ENCODE data around the gene IQGAP1. TPM values are rescaled to one million over a fixed set of nuclear protein-coding genes. Genes with fewer than 3 reads are reported as not detected.
A peak's percentile ranks its signal among the peaks of the same experiment; 100 is the strongest.
"Not testable (repeated sequence)": the region's sequence is repeated elsewhere in the genome, so short reads cannot be mapped to it uniquely, and the experiment has no call there.

IQGAP1 gene
- total RNA-seq, 2 experiments from 2014 or later = 222 to 296 TPM

DNA sequence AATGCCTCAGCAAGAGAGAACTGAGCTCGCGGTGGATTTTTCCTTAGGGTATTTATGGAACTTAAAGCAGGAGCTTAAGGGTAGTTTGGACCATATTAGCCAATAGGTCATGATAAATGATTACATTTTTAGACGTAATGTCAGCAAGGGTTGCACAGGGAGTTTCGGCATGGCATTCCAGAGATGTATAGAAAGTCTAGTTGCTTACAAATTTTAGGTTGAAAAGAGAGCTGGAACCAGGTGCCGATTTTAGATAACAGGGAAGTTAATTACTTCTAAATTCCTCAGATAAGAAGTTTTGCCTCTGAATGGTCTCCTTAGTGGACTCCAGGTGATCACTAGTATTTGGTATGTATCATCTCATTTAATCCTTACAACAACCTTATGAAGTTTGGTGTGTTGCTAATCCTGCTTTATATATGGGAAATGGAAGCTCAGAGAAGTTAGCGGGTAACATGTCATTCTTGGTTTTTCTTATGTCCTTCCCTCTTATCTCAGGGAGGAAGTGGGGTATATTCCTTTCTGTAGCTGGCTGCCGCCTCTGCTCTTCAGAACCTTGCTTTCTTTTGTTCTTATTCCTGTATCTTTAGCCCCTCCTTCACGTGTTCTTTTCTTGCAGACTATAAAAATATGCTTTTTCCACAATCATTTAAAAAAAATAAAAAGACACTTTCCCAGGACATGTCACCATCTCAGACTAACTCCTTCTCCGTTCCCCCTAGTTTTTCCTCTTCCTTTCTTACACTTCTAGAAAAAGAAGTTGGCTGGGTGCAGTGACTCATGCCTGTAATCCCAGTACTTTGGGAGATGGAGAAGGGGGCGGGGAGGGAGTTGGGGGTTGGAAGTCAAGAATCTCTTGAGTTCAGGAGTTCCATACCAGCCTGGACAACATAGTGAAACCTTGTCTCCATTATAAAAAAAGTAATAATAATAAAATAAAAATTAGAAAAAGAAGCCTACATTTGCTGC, 25.7 kb downstream of the IQGAP1 start:
- H3K36me3 Mint-ChIP-seq (ENCODE audit: low read depth) = peaks cover 46% of the 10 kb centered on the region
- ChIA-PET POLR2A (no interaction called here), CTCF (interaction anchor here (0.6 to 4.1 kb wide), 4 partner anchors 10 to 218 kb away, joined by 3 to 22 read pairs (median 6); no protein-coding TSS in a partner anchor)
- no peak for DNase-seq
- no peaks in the 10 kb centered on the region for H3K27me3 Mint-ChIP-seq
- H3K4me1 Mint-ChIP-seq = peaks cover 68% of the 10 kb centered on the region
- peaks cover 6% of the 10 kb centered on the region for H3K9me3 Mint-ChIP-seq
- peak overlapping the region; percentile 23 for H3K4me3 Mint-ChIP-seq
- peak overlapping the region; percentile 34 for H3K27ac Mint-ChIP-seq

DNA sequence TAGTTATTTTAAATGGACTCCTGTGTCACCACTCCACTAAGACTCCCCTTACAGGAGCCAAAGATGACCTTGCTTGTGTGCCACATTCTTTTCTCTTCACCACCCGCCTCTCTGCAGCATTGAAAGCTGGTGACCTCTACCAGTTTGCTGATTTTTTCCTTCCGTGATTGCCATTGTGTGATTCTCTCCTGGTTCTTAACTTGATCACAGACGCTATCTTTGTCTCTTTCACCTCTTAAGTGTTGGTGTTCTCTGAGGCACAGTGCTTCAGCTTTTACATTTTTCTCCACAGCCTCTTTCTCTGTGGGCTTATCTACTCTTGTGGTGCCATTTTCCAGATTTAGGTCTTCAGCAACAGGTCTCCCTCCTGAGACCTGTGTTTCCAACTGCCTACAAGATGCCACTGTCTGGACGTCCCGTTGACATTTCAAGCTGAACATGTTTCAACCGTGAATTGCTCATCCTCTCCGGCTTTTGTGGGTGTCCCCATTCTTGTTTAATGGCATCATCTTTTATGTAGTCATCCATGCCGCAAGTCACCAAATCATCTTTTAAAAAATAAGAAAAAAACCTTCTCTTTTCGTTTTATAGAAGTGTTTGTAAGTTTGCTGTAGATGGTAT, 26.5 kb downstream of the IQGAP1 start:
- peak overlapping the region; percentile 48 for H3K27ac Mint-ChIP-seq
- H3K9me3 Mint-ChIP-seq = peaks cover 6% of the 10 kb centered on the region
- DNase-seq = peak; percentile 16
- no peaks in the 10 kb centered on the region for H3K27me3 Mint-ChIP-seq
- H3K4me1 Mint-ChIP-seq = peaks cover 72% of the 10 kb centered on the region
- ChIA-PET CTCF (interaction anchor here (0.6 to 4.1 kb wide), 6 partner anchors 9 to 217 kb away, joined by 3 to 22 read pairs (median 4); no protein-coding TSS in a partner anchor), POLR2A (no interaction called here)
- H3K36me3 Mint-ChIP-seq (ENCODE audit: low read depth) = peaks cover 42% of the 10 kb centered on the region
- H3K4me3 Mint-ChIP-seq = peak overlapping the region; percentile 41

DNA sequence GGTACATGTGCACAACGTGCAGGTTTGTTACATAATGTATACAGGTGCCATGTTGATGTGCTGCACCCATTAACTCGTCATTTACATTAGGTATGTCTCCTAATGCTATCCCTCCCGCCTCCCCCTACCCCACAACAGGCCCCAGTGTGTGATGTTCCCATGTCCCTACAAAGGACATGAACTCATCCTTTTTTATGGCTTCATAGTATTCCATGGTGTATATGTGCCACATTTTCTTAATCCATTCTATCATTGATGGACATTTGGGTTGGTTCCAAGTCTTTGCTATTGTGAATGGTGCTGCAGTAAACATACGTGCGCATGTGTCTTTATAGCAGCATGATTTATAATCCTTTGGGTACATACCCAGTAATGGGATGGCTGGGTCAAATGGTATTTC, 28.0 kb downstream of the IQGAP1 start:
- H3K9me3 Mint-ChIP-seq, DNase-seq, H3K27me3 Mint-ChIP-seq, POLR2A ChIA-PET, H3K27ac Mint-ChIP-seq, H3K4me3 Mint-ChIP-seq: not testable (repeated sequence)
- Mint-ChIP-seq H3K36me3 (ENCODE audit: low read depth) (peaks cover 30% of the 10 kb centered on the region), H3K4me1 (peaks cover 75% of the 10 kb centered on the region)
- CTCF ChIA-PET = interaction anchor here (1.4 kb wide), 1 partner anchor 96 kb away, joined by 5 read pairs; no protein-coding TSS in a partner anchor

DNA sequence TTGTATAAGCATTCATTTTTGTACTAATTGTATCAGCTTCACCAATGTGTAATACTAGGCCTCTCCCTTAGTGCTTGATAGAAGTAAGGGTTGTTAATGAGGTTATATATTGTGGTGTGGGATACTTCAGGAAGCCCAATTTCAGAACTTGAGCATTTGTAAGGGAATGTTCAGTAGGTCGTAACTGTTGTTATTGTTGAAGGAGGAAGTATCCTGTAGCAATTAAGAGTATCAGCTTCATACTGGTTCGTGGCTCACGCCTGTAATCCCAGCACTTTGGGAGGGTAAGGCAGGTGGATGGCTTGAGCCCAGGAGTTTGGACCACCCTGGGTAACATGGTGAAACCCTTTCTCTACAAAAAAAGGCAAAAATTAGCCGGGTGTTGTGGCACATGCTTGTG, 30.6 kb downstream of the IQGAP1 start:
- CTCF ChIA-PET = interaction anchor here (0.7 kb wide), 1 partner anchor 11 kb away, joined by 5 read pairs; no protein-coding TSS in a partner anchor
- POLR2A ChIA-PET = no interaction called here
- no peaks in the 10 kb centered on the region for H3K27me3 Mint-ChIP-seq

DNA sequence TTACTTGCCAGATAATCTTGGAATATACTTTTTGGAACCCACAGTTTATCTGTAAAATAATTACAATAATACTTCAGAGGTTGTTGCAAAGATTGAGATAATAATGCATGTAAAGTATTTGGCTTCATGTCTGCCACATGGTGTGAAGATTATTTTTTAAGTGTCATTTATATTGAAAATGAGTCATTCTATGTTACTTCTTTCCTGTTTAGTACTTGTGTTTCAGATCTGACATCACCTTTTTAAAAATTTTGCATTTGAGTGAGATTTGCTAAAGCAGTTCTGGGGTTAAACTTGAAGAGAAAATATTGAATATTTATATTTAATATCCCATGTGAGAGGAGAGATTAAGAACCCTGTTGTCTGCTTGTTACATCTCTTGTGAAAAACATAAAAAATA, 31.2 kb downstream of the IQGAP1 start:
- ChIA-PET CTCF (interaction anchor here (0.6 to 0.7 kb wide), 2 partner anchors 11 to 19 kb away, joined by 4 to 5 read pairs; no protein-coding TSS in a partner anchor), POLR2A (no interaction called here)
- H3K36me3 Mint-ChIP-seq (ENCODE audit: low read depth) = peaks cover 28% of the 10 kb centered on the region
- no peak overlapping the region for H3K4me3 Mint-ChIP-seq
- no peaks in the 10 kb centered on the region for H3K27me3 Mint-ChIP-seq
- H3K4me1 Mint-ChIP-seq = peaks cover 61% of the 10 kb centered on the region
- no peak for DNase-seq
- H3K9me3 Mint-ChIP-seq = peaks cover 6% of the 10 kb centered on the region
- H3K27ac Mint-ChIP-seq = peak overlapping the region; percentile 81

More for the DNA sequence above, 30.6 kb downstream of the IQGAP1 start:
- DNase-seq = no peak
- Mint-ChIP-seq H3K36me3 (ENCODE audit: low read depth) (peaks cover 28% of the 10 kb centered on the region), H3K9me3 (peaks cover 6% of the 10 kb centered on the region), H3K4me3 (no peak overlapping the region), H3K27ac (no peak overlapping the region), H3K4me1 (peaks cover 61% of the 10 kb centered on the region)

DNA sequence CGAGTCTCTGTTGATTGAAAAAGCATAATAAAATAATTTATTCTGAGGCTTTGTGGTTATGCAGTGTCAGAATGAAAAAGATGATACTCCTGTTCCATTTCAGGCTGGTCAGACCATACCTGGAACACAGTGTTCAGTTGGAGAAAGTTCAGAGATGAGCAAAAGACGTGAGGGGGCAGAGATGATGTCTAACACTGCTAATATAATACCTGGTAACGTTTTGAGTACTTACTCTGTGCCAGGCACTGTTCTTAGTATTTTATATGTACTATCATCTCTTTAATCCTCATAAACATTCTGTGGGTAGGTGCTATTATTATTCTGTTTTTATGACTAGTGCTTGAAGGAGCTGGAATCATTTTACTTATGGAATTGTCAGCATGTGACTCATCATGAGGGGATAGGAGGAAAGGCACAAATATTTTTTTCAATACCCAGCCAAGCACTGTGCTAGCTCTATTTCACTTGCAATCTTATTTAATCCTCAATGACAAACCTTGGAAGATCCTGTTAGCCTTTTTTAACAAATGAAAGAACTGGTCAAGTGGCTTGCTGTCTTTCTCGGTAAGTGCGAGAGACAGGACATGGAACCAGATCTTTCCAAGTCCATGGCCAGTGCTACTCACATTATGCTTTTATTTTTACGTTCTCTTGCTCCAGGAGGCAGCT, 31.8 kb downstream of the IQGAP1 start:
- peaks cover 55% of the 10 kb centered on the region for H3K4me1 Mint-ChIP-seq
- peaks cover 6% of the 10 kb centered on the region for H3K9me3 Mint-ChIP-seq
- no peak for DNase-seq
- no peaks in the 10 kb centered on the region for H3K27me3 Mint-ChIP-seq
- ChIA-PET CTCF (interaction anchor here (0.6 kb wide), 2 partner anchors 18 to 90 kb away, joined by 4 read pairs; no protein-coding TSS in a partner anchor), POLR2A (interaction anchor here (0.5 kb wide), 1 partner anchor 46 kb away, joined by 3 read pairs; no protein-coding TSS in a partner anchor)
- no peak overlapping the region for H3K4me3 Mint-ChIP-seq
- H3K27ac Mint-ChIP-seq = peak overlapping the region; percentile 60
- H3K36me3 Mint-ChIP-seq (ENCODE audit: low read depth) = peaks cover 24% of the 10 kb centered on the region

DNA sequence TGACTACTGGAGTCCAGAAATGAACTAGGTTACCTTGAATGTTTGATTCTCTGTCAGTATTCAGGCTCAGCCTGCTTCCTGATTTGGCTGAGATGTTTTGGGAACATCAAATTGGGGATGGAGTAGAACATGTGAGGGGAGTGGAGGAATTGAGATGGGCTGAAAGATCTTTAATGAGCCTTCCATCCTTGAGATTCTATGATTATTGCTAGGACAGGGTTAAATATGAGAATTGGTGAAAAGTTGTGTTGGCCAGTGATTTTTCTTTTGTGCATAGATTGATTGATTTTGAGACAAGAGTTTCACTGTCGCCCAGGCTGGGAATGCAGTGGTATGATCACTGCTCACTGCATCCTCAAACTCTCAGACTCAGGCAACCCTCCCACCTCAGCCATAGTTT, 32.4 kb downstream of the IQGAP1 start:
- Mint-ChIP-seq H3K36me3 (ENCODE audit: low read depth) (peaks cover 24% of the 10 kb centered on the region), H3K4me1 (peaks cover 54% of the 10 kb centered on the region), H3K27me3 (no peaks in the 10 kb centered on the region), H3K4me3 (no peak overlapping the region), H3K9me3 (peaks cover 5% of the 10 kb centered on the region), H3K27ac (peak overlapping the region; percentile 44)
- POLR2A ChIA-PET = interaction anchor here (0.5 kb wide), 1 partner anchor 46 kb away, joined by 3 read pairs; no protein-coding TSS in a partner anchor
- DNase-seq = no peak
- CTCF ChIA-PET = interaction anchor here (0.6 to 1.5 kb wide), 2 partner anchors 11 to 89 kb away, joined by 4 read pairs; no protein-coding TSS in a partner anchor

DNA sequence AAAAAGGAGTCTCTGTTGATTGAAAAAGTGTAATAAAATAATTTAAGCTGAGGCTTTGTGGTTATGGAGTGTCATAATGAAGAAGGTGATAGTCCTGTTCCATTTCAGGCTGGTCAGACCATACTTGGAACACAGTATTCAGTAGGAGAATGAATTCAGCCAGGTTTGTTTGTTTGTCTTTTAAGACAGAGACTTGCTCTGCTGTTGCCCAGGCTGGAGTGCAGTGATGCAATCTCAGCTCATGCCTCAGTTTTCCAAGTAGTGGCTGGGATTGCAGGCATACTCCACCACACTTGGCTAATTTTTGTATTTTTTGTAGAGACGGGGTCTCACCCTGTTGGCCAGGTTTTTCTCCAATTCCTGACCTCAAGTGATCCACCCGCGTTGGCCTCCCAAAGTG, 33.5 kb downstream of the IQGAP1 start:
- CTCF ChIA-PET = interaction anchor here (0.6 to 1.5 kb wide), 5 partner anchors 9 to 102 kb away, joined by 3 to 4 read pairs (median 3); no protein-coding TSS in a partner anchor
- H3K27ac Mint-ChIP-seq = no peak overlapping the region
- H3K4me1 Mint-ChIP-seq = peaks cover 58% of the 10 kb centered on the region
- peaks cover 2% of the 10 kb centered on the region for H3K9me3 Mint-ChIP-seq
- H3K4me3 Mint-ChIP-seq = no peak overlapping the region
- DNase-seq = no peak
- POLR2A ChIA-PET = interaction anchor here (0.6 kb wide), 1 partner anchor 40 kb away, joined by 3 read pairs; no protein-coding TSS in a partner anchor
- peaks cover 24% of the 10 kb centered on the region for H3K36me3 Mint-ChIP-seq (ENCODE audit: low read depth)
- H3K27me3 Mint-ChIP-seq = no peaks in the 10 kb centered on the region

DNA sequence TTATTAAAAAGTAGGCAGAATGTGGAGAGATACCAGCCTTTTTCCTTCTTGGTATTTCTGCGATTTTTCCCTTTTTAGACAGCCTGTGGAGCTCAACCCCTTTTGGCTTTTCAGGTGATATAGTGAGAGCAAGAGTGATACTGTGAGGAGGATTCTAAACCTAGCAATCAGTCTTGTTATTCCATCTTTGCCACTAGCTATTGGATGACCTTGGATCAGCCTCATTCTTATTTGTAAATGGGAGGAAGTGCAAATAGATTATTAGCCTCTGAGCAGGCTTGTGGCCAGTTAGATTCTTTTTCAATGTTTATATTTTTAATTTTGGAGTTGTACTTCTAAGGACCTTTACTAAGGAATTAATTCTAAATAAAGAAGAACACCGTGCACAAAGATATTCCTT, 34.0 kb downstream of the IQGAP1 start:
- Mint-ChIP-seq H3K4me1 (peaks cover 57% of the 10 kb centered on the region), H3K9me3 (peaks cover 2% of the 10 kb centered on the region), H3K27ac (no peak overlapping the region), H3K36me3 (ENCODE audit: low read depth) (peaks cover 22% of the 10 kb centered on the region), H3K27me3 (no peaks in the 10 kb centered on the region), H3K4me3 (no peak overlapping the region)
- POLR2A ChIA-PET = interaction anchor here (0.7 kb wide), 1 partner anchor 27 kb away, joined by 4 read pairs; no protein-coding TSS in a partner anchor
- CTCF ChIA-PET = interaction anchor here (0.6 to 1.5 kb wide), 5 partner anchors 9 to 102 kb away, joined by 3 to 4 read pairs (median 3); no protein-coding TSS in a partner anchor
- no peak for DNase-seq

DNA sequence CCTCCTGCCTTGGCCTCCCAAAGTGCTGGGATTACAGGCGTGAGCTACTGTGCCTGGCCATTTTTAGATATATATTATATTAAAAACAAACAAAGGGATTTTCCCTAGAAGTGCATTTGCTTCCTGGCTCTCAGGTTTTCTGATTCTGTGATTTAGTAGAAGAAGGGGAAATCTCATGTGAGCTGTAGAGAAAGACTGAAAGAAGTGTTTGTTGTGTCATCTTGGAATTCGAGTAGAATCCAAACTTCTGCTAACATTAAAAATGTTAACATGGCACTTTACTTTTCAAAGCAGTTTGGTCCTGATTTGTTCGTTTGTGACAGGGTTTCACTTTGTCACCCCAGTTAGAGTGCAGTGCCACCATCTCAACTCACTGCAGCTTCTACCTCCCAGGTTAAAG, 34.9 kb downstream of the IQGAP1 start:
- H3K36me3 Mint-ChIP-seq (ENCODE audit: low read depth) = peaks cover 23% of the 10 kb centered on the region
- no peaks in the 10 kb centered on the region for H3K27me3 Mint-ChIP-seq
- no peak overlapping the region for H3K27ac Mint-ChIP-seq
- peaks cover 50% of the 10 kb centered on the region for H3K4me1 Mint-ChIP-seq
- ChIA-PET CTCF (interaction anchor here (1.3 to 2.9 kb wide), 4 partner anchors 8 to 480 kb away, joined by 3 to 9 read pairs (median 6); partner anchors contain the start of gene MAN2A2), POLR2A (no interaction called here)
- DNase-seq = no peak
- no peak overlapping the region for H3K4me3 Mint-ChIP-seq
- peaks cover under 1% of the 10 kb centered on the region for H3K9me3 Mint-ChIP-seq

DNA sequence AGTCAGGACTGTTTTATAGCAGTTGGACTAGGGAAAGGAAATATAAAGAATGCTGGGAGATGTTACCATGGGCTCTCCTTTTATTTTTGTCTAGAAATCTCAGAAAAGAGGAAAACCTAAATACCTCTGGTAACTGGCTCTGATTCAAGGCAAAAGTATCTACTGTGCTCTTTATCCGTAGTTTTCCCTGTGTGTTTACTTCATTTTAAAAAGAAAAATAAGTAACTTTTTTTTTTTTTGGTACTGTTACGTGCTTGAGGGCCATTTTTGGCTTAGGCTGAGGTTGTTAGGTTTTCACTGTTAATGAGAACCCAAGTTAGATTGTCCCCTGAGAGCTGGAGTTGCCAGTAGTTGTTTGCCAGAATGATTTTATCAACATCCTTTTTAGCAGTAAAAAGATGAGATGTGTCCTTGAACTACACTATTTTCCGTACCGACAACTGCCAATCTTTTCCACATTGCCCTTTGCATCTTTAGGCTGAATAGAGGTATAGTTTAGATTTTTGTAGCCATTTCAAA, 35.8 kb downstream of the IQGAP1 start:
- Mint-ChIP-seq H3K27ac (no peak overlapping the region), H3K4me1 (peaks cover 43% of the 10 kb centered on the region)
- CTCF ChIA-PET = interaction anchor here (1.3 to 2.9 kb wide), 4 partner anchors 9 to 479 kb away, joined by 3 to 9 read pairs (median 6); partner anchors contain the start of gene MAN2A2

More for the DNA sequence above, 35.8 kb downstream of the IQGAP1 start:
- Mint-ChIP-seq H3K36me3 (ENCODE audit: low read depth) (peaks cover 26% of the 10 kb centered on the region), H3K27me3 (no peaks in the 10 kb centered on the region), H3K4me3 (no peak overlapping the region), H3K9me3 (no peaks in the 10 kb centered on the region)
- POLR2A ChIA-PET = no interaction called here
- no peak for DNase-seq
